ENCODE data around the gene ZNF536. TPM values are rescaled to one million over a fixed set of nuclear protein-coding genes. Genes with fewer than 3 reads are reported as not detected.

The ZNF536 gene
- total and polyA plus RNA-seq, 10 of the 15 experiments (the other 5 are each of a cell fraction or from before 2014, with no cell fraction given): not detected

- Histone ChIP-seq H2AFZ (ENCODE audit: control insufficient read depth, low read depth, low read length) (no peak overlapping the region), H3K27ac (ENCODE audit: control insufficient read depth, insufficient read depth) (no peak overlapping the region), H3K4me1 (ENCODE audit: control insufficient read depth, insufficient read depth, low read length) (no peaks in the 10 kb centered on the region), H3K4me2 (ENCODE audit: control insufficient read depth, insufficient read depth) (no peak overlapping the region), H3K9ac (ENCODE audit: control insufficient read depth, insufficient read depth, low read length) (no peak overlapping the region), H3K27me3 (replicated peaks in 1 of 2; ENCODE audit: control insufficient read depth in 2 of 2, insufficient read depth in 2 of 2, low read length in 1 of 2) (no peaks in the 10 kb centered on the region), H3K9me3 (replicated peaks; ENCODE audit: control insufficient read depth, insufficient read depth, low read length) (no peaks in the 10 kb centered on the region), H3K36me3 (ENCODE audit: control insufficient read depth in 2 of 2, insufficient read depth in 2 of 2, low read length in 1 of 2) (no peaks in the 10 kb centered on the region), H3K79me2 (ENCODE audit: control insufficient read depth, insufficient read depth, low read length) (no peaks in the 10 kb centered on the region), H4K20me1 (ENCODE audit: control insufficient read depth, insufficient read depth) (no peaks in the 10 kb centered on the region), H3K4me3 (no peak overlapping the region)
- no peak for FAIRE-seq
- CTCF ChIA-PET: no interaction called here
- SMC1A ChIA-PET (ENCODE audit: uncharacterized antibody, unreplicated experiment): no interaction called here
- DNase-seq (ENCODE audit: low read depth, low spot score): no peak
- POLR2A ChIA-PET: no interaction called here
- no peak for ATAC-seq
- RAD21 ChIA-PET (ENCODE audit: unreplicated experiment): no interaction called here
- in situ Hi-C loops (cut with MboI): no loop called here
- intact Hi-C loops (cut with micrococcal nuclease; ENCODE audit: unreplicated experiment): no loop called here
- BruUV-seq (replicated peaks): no TSS peak
- TF ChIP-seq, protein P1, sequence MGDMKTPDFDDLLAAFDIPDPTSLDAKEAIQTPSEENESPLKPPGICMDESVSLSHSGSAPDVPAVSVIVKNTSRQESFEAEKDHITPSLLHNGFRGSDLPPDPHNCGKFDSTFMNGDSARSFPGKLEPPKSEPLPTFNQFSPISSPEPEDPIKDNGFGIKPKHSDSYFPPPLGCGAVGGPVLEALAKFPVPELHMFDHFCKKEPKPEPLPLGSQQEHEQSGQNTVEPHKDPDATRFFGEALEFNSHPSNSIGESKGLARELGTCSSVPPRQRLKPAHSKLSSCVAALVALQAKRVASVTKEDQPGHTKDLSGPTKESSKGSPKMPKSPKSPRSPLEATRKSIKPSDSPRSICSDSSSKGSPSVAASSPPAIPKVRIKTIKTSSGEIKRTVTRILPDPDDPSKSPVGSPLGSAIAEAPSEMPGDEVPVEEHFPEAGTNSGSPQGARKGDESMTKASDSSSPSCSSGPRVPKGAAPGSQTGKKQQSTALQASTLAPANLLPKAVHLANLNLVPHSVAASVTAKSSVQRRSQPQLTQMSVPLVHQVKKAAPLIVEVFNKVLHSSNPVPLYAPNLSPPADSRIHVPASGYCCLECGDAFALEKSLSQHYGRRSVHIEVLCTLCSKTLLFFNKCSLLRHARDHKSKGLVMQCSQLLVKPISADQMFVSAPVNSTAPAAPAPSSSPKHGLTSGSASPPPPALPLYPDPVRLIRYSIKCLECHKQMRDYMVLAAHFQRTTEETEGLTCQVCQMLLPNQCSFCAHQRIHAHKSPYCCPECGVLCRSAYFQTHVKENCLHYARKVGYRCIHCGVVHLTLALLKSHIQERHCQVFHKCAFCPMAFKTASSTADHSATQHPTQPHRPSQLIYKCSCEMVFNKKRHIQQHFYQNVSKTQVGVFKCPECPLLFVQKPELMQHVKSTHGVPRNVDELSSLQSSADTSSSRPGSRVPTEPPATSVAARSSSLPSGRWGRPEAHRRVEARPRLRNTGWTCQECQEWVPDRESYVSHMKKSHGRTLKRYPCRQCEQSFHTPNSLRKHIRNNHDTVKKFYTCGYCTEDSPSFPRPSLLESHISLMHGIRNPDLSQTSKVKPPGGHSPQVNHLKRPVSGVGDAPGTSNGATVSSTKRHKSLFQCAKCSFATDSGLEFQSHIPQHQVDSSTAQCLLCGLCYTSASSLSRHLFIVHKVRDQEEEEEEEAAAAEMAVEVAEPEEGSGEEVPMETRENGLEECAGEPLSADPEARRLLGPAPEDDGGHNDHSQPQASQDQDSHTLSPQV (IDR thresholded peaks at IDR 0.05): no peak
- no peak for TF ChIP-seq YBX1 (IDR thresholded peaks at IDR 0.05)
- TF ChIP-seq SMAD5 (IDR thresholded peaks at IDR 0.05; ENCODE audit: low read depth): no peak
- TF ChIP-seq SIN3A (IDR thresholded peaks at IDR 0.05; ENCODE audit: low read depth, low read length): no peak
- TF ChIP-seq NR2C1 (IDR thresholded peaks at IDR 0.05): no peak
- TF ChIP-seq RELA (IDR thresholded peaks at IDR 0.05; ENCODE audit: borderline replicate concordance, partially characterized antibody): no peak
- no peak for TF ChIP-seq SREBF1 (IDR thresholded peaks at IDR 0.05; ENCODE audit: low read length)
- no peak for TF ChIP-seq YY1 (IDR thresholded peaks at IDR 0.05; ENCODE audit: low read depth, low read length)
- no peak for TF ChIP-seq FOXM1 (IDR thresholded peaks at IDR 0.05; ENCODE audit: low read depth, low read length)
- no peak for TF ChIP-seq NR2C2 (IDR thresholded peaks at IDR 0.05; ENCODE audit: borderline replicate concordance, control insufficient read depth, insufficient read length, low read depth)
- no peak for TF ChIP-seq NFIC (IDR thresholded peaks at IDR 0.05; ENCODE audit: low read depth, low read length)
- no peak for TF ChIP-seq SKIL (IDR thresholded peaks at IDR 0.05; ENCODE audit: low read depth, poor library complexity, severe bottlenecking)
These were observed 30.5 kb upstream of the ZNF536 start for GRCh38 chr19:30341611-30342201.
